Testis (tissue), 3 donors: Measurements from ENCODE around the gene MOB2. TPM values are rescaled to one million over a fixed set of nuclear protein-coding genes. Genes with fewer than 3 reads are reported as not detected.

Experiments
- DNase-seq: peaks from one replicate; pipeline ENCODE4 v3.0.0-alpha.2; 2019
- H3K27ac ChIP-seq, 2 donors: fragments of 200-600 bp; sonication (generic); one replicate each; pipeline ENCODE4 v1.5.1; 2019
- H3K27me3 ChIP-seq: fragments of 200-600 bp; sonication (generic); one replicate; pipeline ENCODE4 v1.5.1; 2019
- H3K36me3 ChIP-seq: fragments of 200-600 bp; sonication (generic); one replicate; pipeline ENCODE4 v1.5.1; 2017; ENCODE audit warnings: low read depth; ENCODE audit errors: missing control alignments
- H3K4me1 ChIP-seq: fragments of 200-600 bp; sonication (generic); one replicate; pipeline ENCODE4 v1.5.1; 2019
- H3K4me3 ChIP-seq, 2 donors: fragments of 200-600 bp; sonication (generic); one replicate each; pipeline ENCODE4 v1.5.1; 2017 to 2019
- H3K9me3 ChIP-seq: fragments of 200-600 bp; sonication (generic); one replicate; pipeline ENCODE4 v1.5.1; 2017
- POLR2A ChIP-seq: fragments of 450-650 bp; IDR thresholded peaks from one replicate; pipeline ENCODE4 v1.6.1; 2017; ENCODE audit warnings: antibody characterized with exemption, mild to moderate bottlenecking, moderate library complexity
- WGBS, 2 donors: methylation state at CpG; one replicate each; pipeline ENCODE4 v1.1.5; 2018; 5-methylcytosine and 5-hydroxymethylcytosine counted together
- intact Hi-C: fragments of 100-400 bp; cut with DNase I; formaldehyde crosslinking; loops from one replicate; pipeline ENCODE4 v1.15.1; 2023; ENCODE audit warnings: low total_unique reads
- polyA plus RNA-seq: library from polyadenylated mRNA; stranded (reverse); fragments of 350-450 nt; fragmentation: Illumina TruSeq; extraction: RNeasy Lipid Tissue Mini Kit (QIAGEN cat#74804); gene quantifications from one replicate; pipeline ENCODE4 v1.2.3, GENCODE V29; 2014; ENCODE audit warnings: low read depth, low replicate concordance; ENCODE audit not compliant: insufficient read depth
- total RNA-seq, 2 donors: library from RNA; depleted of rRNA; stranded (reverse); fragments of >200 nt; gene quantifications; one replicate each; pipeline ENCODE4 v1.2.3, GENCODE V29; 2016
- TF ChIP-seq, protein P1 (sequence below), 3 experiments: fragments of 450-650 bp in 2 of 3; fragments of 200-600 bp in 1 of 3; sonication (generic) in 1 of 3; IDR thresholded peaks; one replicate each; pipeline ENCODE4 v1.5.1; 2016 to 2019; ENCODE audit warnings: antibody characterized with exemption in 3 of 3, mild to moderate bottlenecking in 2 of 3, moderate library complexity in 1 of 3

The MOB2 gene
- total and polyA plus RNA-seq, 3 donors from 2014 or later, result 41.5 to 57.7 (median 46.8) TPM

DNA sequence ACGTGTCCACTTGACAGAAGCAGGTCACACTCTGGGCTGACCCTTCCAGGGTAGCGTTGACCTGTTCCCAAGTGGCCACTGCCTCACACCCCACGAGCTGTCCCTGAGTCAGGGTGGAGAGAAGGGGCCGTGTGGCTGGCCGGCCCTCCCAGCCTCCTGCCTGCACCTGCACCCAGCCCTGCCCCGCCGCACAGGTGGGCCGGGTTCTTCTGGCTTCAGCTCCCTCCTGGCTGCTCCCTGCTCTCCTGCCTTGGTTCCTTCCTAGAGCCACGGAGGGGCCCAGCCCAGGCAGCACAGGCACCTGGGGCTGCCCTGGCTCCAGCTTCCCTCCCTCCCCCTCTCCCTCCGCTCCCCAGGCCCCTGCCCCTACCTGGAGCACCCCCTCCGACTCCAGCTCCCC, 42.3 kb downstream of the MOB2 start:
- TF ChIP-seq POLR2A, result no peak
- TF ChIP-seq, protein P1, sequence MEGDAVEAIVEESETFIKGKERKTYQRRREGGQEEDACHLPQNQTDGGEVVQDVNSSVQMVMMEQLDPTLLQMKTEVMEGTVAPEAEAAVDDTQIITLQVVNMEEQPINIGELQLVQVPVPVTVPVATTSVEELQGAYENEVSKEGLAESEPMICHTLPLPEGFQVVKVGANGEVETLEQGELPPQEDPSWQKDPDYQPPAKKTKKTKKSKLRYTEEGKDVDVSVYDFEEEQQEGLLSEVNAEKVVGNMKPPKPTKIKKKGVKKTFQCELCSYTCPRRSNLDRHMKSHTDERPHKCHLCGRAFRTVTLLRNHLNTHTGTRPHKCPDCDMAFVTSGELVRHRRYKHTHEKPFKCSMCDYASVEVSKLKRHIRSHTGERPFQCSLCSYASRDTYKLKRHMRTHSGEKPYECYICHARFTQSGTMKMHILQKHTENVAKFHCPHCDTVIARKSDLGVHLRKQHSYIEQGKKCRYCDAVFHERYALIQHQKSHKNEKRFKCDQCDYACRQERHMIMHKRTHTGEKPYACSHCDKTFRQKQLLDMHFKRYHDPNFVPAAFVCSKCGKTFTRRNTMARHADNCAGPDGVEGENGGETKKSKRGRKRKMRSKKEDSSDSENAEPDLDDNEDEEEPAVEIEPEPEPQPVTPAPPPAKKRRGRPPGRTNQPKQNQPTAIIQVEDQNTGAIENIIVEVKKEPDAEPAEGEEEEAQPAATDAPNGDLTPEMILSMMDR (IDR thresholded peaks at IDR 0.05), result no peak
- Histone ChIP-seq H3K27me3 (no peaks in the 10 kb centered on the region), H3K36me3 (no peaks in the 10 kb centered on the region), H3K27ac (no peak overlapping the region), H3K4me3 (no peak overlapping the region), H3K4me1 (no peaks in the 10 kb centered on the region), H3K9me3 (no peaks in the 10 kb centered on the region)
- WGBS, 2 donors, result 72 to 82% methylated on average over 6 to 11 of the region's 11 CpGs
- DNase-seq, result no peak
- intact Hi-C loops, result no loop called here

DNA sequence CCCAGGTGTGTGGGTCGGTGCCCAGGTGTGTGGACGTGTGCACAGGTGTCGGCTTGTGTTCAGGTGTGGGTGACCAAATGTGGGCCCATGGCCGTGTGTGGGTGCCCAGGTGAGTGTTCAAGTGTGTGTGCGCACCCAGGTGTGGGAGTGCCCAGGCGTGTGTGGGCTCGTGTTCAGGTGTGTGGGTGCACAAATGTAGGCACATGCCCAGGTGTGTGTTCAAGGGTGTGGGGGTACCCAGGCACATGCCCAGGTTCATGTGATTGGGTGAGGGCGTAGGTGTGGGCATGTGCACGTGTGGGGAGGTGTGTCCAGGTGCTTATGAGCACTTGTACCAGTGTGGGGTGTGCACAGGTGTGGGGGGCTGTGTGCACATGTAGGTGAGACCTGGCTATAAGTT, 42.8 kb downstream of the MOB2 start:
- intact Hi-C loops, result no loop called here
- TF ChIP-seq, protein P1 (IDR thresholded peaks at IDR 0.05), result no peak
- no peak for TF ChIP-seq POLR2A
- no peaks in the 10 kb centered on the region for H3K9me3 ChIP-seq

DNA sequence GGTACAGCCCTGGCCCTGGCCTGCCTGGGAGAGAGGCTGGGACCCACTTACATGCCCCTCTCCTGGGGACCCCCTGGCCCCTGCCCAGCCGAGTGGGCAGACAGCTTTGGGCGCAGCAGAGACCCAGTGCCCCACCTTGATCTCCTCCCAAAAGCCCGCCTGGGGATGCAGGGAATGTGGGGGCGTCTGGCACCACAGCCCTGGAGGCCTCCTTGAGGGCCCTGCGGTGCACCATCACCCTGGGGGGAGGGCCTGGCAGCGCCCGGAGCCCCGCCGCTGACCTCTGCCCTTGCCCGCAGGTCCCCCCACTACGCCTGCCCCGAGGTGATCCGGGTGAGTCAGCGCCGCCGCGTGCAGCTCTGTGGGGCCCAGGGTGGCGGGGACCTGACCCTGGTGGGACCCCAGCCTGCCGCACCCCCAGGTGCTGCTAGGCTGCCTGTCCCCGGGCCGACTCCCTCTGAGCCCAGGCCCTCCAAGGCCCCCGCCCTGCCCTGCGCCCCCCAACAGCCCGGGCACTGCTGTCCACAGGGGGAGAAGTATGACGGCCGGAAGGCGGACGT, 43.7 kb downstream of the MOB2 start:
- H3K27ac ChIP-seq, result no peak overlapping the region
- TF ChIP-seq, protein P1 (IDR thresholded peaks at IDR 0.05), result no peak
- TF ChIP-seq POLR2A, result no peak
- no peaks in the 10 kb centered on the region for H3K27me3 ChIP-seq
- 68 to 90% methylated on average over 8 to 24 of the region's 28 CpGs for WGBS, 2 donors
- intact Hi-C loops, result no loop called here
- H3K4me3 ChIP-seq, result no peak overlapping the region
- no peaks in the 10 kb centered on the region for H3K36me3 ChIP-seq
- no peaks in the 10 kb centered on the region for H3K9me3 ChIP-seq
- peaks cover 9% of the 10 kb centered on the region for H3K4me1 ChIP-seq
- no peak for DNase-seq

More for the DNA sequence above, 42.8 kb downstream of the MOB2 start:
- Histone ChIP-seq H3K36me3 (no peaks in the 10 kb centered on the region), H3K4me3 (no peak overlapping the region), H3K4me1 (peaks cover 3% of the 10 kb centered on the region), H3K27ac (no peak overlapping the region), H3K27me3 (no peaks in the 10 kb centered on the region)
- no peak for DNase-seq
- 81 to 86% methylated on average over 5 to 9 of the region's 9 CpGs for WGBS, 2 donors

DNA sequence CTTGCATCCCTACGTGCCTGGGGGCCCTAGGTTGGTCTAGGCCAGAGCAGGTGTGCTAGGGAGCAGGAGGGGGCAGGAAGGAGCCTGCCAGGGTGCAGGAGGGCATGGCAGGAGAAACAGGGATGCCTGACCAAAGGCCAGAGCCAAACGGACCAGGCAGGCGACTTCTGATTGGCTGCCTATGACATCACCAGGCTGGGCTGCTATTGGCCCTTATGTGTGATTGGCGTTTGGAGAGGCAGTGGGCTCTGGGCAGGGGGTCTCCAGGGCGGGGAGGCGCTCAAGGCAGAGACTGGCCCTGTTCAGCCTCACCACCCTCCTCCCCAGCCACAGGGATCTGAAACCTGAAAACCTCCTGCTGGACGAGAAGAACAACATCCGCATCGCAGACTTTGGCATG, 44.4 kb downstream of the MOB2 start:
- H3K4me3 ChIP-seq, result no peak overlapping the region
- H3K9me3 ChIP-seq, result no peaks in the 10 kb centered on the region
- H3K4me1 ChIP-seq, result peaks cover 14% of the 10 kb centered on the region
- intact Hi-C loops, result no loop called here
- WGBS, 2 donors, result 38 to 64% methylated on average over 3 to 9 of the region's 9 CpGs
- no peak for DNase-seq
- H3K27ac ChIP-seq, result no peak overlapping the region
- no peaks in the 10 kb centered on the region for H3K27me3 ChIP-seq
- TF ChIP-seq, protein P1 (IDR thresholded peaks at IDR 0.05), result no peak
- no peak for TF ChIP-seq POLR2A
- no peaks in the 10 kb centered on the region for H3K36me3 ChIP-seq

DNA sequence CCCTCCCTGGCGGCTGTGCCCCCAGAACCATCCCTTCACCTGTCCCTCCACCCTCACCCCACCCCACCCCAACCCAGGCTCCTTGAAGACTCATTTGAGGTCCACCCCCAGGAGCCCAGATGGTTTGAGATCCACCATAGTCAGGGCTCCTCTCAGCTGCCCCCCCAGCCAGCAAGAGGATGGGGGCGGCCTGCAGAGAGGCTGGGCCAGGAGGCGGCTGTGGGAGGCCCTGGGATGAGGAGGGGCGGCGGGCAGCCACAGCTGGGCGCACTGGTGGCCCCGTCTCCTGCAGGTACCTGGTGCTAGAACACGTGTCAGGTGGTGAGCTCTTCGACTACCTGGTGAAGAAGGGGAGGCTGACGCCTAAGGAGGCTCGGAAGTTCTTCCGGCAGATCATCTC, 46.1 kb downstream of the MOB2 start:
- H3K36me3 ChIP-seq, result no peaks in the 10 kb centered on the region
- H3K27ac ChIP-seq, result no peak overlapping the region
- H3K4me3 ChIP-seq, result no peak overlapping the region
- intact Hi-C loops, result no loop called here
- peaks cover 14% of the 10 kb centered on the region for H3K4me1 ChIP-seq
- TF ChIP-seq, protein P1 (IDR thresholded peaks at IDR 0.05), result no peak
- no peak for TF ChIP-seq POLR2A
- no peak for DNase-seq
- H3K27me3 ChIP-seq, result no peaks in the 10 kb centered on the region
- WGBS, 2 donors, result 97 to 100% methylated on average over 1 to 12 of the region's 12 CpGs
- no peaks in the 10 kb centered on the region for H3K9me3 ChIP-seq
